HTR-8/SVneo (cell line): Measurements from ENCODE around the gene KATNIP.

Experiments
- DNase-seq: peaks from one replicate; pipeline ENCODE4 v3.0.0; 2011; ENCODE audit warnings: low spot score, mixed read lengths; ENCODE audit not compliant: insufficient read length
- FAIRE-seq: peaks from 2 replicates; lab custom pipeline; 2011; peaks lifted over from hg19 to GRCh38; lab: Jason Lieb, UNC

Gene KATNIP

DNA sequence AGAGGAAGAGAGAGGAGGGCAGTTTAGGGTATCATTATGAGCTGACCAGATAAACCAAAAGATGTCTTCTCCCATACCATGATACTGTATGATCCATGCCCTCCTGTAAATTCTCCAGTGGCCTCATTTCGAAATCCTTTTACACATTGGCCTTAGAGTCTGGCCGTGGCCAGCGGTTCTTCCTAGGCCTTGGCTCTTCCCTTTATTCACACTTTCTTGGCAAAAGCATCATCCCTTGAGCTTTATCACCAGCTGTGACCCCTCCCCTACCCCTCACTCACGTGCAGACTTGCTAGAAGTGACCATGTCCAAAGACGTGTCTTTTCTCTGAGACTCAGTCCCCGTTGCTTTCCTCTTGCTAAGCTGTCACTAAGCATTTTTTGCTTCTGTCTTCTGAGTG is 22.8 kb downstream of the KATNIP start:
- DNase-seq (no peak), FAIRE-seq (no peak)

- DNase-seq (no peak), FAIRE-seq (no peak)
Observed at GRCh38 chr16:27576729-27577128, 26.8 kb downstream of the KATNIP start.

- no peak for DNase-seq
- FAIRE-seq: no peak
Observed at GRCh38 chr16:27579087-27579980, 29.4 kb downstream of the KATNIP start.

DNA sequence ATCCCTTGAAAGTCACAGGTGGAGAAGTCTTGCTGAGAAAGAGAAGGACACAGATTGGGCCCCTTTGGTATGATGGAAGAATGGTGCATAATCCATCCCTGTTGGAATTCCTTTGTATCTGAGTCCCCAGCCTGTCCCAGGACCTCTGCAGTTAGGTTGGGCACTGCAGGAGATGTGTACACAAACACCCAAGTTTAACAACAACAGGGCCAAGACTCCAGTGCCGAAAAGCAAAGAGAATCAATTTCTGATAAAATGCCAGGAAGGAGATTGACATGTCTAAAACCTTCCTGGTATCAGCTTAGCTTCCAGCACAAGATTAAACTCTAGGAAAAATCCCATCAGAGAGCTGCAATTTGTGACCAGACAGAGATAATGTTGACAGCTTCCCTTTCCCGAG is 32.9 kb downstream of the KATNIP start:
- DNase-seq (no peak), FAIRE-seq (no peak)

DNA sequence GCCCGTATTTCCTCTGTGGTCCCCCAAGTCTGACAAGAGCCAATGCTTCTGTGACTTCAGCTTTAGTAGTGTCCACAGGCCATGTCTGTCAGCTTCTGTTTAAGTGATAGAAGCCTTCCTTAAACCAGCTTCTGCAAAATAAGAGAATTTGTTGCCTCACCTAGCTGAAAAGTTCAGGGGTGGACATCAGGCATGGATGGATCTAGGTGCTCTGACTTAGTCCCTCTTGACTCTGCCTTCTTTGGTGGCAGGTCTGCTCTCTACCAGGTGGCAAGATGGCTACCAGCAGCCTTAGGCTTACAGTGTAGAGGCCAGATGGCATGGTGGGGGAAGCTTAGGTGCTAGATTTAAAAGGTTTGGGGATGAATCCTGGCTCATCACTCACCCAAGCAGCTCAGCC is 33.7 kb downstream of the KATNIP start:
- DNase-seq (no peak), FAIRE-seq (no peak)

GRCh38 chr16:27585200-27585599 is 35.3 kb downstream of the KATNIP start:
- DNase-seq: no peak
- FAIRE-seq: no peak

DNA sequence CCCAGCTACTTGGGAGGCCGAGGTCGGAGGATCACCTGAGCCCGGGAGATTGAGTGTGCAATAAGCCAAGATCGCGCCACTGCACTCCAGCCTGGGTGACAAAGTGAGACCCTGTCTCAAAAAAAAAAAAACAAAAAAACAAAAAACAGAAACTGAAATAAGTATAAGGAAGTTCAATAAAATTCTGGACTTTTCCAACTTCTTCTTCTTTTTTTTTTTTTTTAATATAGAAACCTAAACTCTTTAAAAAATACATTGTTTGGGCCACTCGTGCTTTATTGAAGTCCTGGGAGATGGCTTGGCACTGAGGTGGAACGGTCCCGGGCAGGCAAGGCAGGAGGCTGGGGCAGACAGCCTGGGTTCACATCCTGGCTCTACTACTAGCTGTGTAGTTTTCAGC is 36.8 kb downstream of the KATNIP start:
- no peak for DNase-seq
- FAIRE-seq: no peak

- DNase-seq: no peak
- no peak for FAIRE-seq
Observed at GRCh38 chr16:27588057-27588456, 38.1 kb downstream of the KATNIP start.

DNA sequence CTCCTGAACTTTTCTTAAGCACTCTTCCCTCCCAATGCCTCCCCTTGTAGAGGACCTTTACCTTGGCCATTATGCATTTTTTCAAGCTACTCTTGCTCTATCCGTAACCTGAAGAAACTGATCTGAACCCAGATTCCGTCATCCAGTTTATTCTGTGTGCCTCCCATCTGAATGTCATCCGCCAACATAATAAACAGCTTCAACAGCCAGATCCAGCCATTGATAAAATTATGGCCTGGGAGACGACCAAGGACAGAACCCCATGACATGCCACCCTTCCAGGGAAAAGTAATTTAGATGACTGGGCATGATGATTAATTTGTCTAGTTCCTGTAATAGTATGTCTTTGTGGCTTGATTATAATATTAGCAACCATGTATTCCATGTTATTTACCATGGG is 41.9 kb downstream of the KATNIP start:
- FAIRE-seq (no peak), DNase-seq (no peak)

DNA sequence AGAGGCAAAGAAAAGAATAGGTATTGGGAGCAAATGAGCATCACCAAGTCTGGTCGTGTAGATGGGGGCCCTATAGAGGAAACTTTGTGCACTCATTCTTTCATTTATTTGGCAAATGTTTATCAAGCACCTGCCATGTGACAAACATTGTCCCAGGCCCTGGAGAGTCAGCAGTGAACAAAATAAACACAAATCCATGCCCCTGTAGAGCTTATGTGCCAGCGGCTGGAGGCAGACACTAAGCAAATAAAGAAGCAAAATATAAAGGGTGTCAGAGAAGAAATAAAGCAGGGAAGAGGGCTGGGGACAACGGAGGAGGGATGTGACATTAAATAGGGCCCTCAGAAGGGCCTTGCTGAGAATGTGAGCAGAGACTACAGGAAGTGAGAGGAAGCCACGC is 45.5 kb downstream of the KATNIP start:
- FAIRE-seq: no peak
- DNase-seq: no peak

DNA sequence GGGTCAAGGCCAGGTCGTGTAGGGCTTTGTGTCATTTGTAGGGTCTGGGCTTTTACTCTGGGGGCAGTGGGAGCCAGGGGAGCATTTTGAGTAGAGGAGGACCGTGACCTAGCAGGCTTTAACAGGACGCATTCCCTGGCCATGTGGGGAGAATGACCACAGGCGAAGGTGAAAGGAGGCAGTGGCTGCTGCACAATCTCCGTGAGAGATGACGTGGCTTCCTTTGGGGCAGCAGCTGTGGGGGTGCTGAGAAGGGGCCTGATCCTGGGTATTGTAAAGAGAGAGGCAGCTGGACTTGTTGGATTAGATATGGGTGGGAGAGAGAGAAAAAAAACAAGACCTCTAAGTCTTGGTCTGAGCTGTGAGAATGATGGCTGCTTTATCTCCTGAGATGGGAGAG is 46.0 kb downstream of the KATNIP start:
- DNase-seq (no peak), FAIRE-seq (no peak)

DNA sequence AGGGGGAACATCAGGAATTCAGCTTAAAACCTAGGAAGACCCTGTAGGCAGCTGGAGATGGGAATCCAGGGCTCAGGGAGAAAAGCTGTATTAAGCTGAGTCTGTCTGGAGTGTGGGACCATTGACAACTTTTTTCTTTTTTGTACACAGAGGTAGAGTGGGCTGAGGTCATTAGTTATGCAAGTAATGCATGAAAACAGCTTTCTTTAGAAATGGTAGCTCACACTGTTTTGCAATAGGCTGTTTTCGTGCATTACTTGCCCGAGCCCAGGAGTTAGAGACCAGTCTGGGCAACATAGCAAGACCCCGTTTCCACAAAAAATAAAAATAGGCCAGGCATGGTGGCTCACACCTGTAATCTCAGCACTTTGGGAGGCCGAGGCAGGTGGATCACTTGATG is 46.5 kb downstream of the KATNIP start:
- no peak for DNase-seq
- no peak for FAIRE-seq

DNA sequence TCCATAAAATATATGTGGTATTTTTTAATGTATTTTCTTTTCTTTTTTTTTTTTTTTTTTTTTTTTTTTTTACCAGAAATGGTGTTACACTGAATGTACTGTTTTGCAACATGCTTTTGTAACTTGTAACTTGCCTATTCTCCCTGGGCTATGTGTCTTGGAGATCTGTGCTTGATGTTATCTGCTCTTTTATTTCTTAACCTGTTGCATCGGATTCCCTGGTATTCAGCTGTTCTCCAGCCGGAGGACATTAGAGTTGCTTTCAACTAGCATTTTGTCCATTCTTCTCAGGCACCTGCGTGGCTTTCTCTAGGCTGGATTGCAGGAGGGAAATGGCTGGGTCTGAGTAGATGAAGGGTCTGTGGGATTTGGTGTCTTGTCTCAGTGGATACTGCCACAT is 47.4 kb downstream of the KATNIP start:
- no peak for FAIRE-seq
- DNase-seq: no peak

DNA sequence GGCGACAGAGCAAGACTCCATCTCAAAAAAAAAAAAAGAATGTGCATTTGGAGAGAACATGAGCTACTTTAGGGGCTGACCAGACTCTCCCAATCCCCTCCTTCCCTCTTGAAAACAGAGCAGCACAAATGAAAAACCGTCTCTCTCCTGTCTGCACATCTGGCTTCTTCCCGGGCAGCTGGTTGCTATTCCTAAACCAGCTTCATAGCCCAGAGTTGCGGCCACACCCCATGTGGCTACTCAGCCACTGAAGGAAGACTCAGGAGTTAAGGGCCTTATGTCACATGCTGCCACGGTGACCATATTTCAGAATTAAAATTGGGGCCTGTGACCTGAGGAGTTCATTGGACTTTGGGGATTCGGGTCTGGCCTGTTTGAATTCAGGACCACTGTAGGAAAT is 48.3 kb downstream of the KATNIP start:
- DNase-seq (no peak), FAIRE-seq (no peak)

GRCh38 chr16:27598931-27599565 is 49.1 kb downstream of the KATNIP start:
- FAIRE-seq: no peak
- DNase-seq: no peak

- DNase-seq: no peak
- no peak for FAIRE-seq
Observed at GRCh38 chr16:27599606-27600005, 49.7 kb downstream of the KATNIP start.
